Left lung (tissue), 10 donors: Measurements from ENCODE around the gene APIP. TPM values are rescaled to one million over a fixed set of nuclear protein-coding genes. Genes with fewer than 3 reads are reported as not detected.
A peak's percentile ranks its signal among the peaks of the same experiment; 100 is the strongest.

Source experiments
- ATAC-seq: fragments of 200-7000 bp; cut with Tn5 transposase; one replicate; pipeline ENCODE4 v1.9.1; 2020; ENCODE audit warnings: moderate library complexity
- DNase-seq, 4 donors: peaks; one replicate each; pipeline ENCODE4 v3.0.0-alpha.2; 2013 to 2020
- H3K27ac ChIP-seq, 2 donors: fragments of 200-600 bp; sonication (generic) in 1 of 2; one replicate each; pipeline versions ENCODE4 v1.5.0 to v1.8.0; 2020 to 2021
- H3K27me3 ChIP-seq, 2 donors: fragments of 200-600 bp; sonication (generic) in 1 of 2; one replicate each; pipeline versions ENCODE4 v1.5.0 to v1.8.0; 2020 to 2021
- H3K36me3 ChIP-seq, 2 donors: fragments of 200-600 bp; sonication (generic) in 1 of 2; one replicate each; pipeline versions ENCODE4 v1.5.0 to v1.8.0; 2020 to 2021
- H3K4me1 ChIP-seq, 2 donors: fragments of 200-600 bp; one replicate each; pipeline ENCODE4 v1.8.0; 2021
- H3K4me3 ChIP-seq, 2 donors: fragments of 200-600 bp; sonication (generic) in 1 of 2; one replicate each; pipeline versions ENCODE4 v1.5.0 to v1.8.0; 2020 to 2021; ENCODE audit warnings: mild to moderate bottlenecking in 1 of 2
- H3K9me3 ChIP-seq, 2 donors: fragments of 200-600 bp; sonication (generic) in 1 of 2; one replicate each; pipeline versions ENCODE4 v1.5.0 to v1.8.0; 2020 to 2021
- intact Hi-C, 2 donors: fragments of 100-400 bp; cut with DNase I; formaldehyde crosslinking; loops; one replicate each; pipeline versions ENCODE4 v1.11.2 to v1.14.2; 2022
- polyA plus RNA-seq, 6 donors: library from polyadenylated mRNA; unstranded; fragments of 120-200 nt; gene quantifications; one replicate each; pipeline ENCODE4 v1.2.1, GENCODE V29; 2013; ENCODE audit not compliant: insufficient read length in 6 of 6
- total RNA-seq, 2 donors: library from RNA; stranded (reverse); fragmentation: NEBNext Ultra II Directional; extraction: Animal tissue kit (Norgen Biotek cat#: 25700); gene quantifications; one replicate each; pipeline ENCODE4 v1.2.1, GENCODE V29; 2021
- TF ChIP-seq, protein P1 (sequence below), 2 donors: fragments of 200-600 bp; sonication (generic) in 1 of 2; IDR thresholded peaks; one replicate each; pipeline versions ENCODE4 v1.5.0 to v1.8.0; 2021; ENCODE audit warnings: antibody characterized with exemption in 2 of 2
- donor health status: DM: no; HTN: yes; CAD: no.
- donor health status: DM: no; HTN: no; CAD: no.

APIP gene
- total and polyA plus RNA-seq, 8 donors: 26.4 to 50.4 (median 35.4) TPM

GRCh38 chr11:34938611-34939010, 22.4 kb upstream of the APIP start:
- TF ChIP-seq, protein P1, sequence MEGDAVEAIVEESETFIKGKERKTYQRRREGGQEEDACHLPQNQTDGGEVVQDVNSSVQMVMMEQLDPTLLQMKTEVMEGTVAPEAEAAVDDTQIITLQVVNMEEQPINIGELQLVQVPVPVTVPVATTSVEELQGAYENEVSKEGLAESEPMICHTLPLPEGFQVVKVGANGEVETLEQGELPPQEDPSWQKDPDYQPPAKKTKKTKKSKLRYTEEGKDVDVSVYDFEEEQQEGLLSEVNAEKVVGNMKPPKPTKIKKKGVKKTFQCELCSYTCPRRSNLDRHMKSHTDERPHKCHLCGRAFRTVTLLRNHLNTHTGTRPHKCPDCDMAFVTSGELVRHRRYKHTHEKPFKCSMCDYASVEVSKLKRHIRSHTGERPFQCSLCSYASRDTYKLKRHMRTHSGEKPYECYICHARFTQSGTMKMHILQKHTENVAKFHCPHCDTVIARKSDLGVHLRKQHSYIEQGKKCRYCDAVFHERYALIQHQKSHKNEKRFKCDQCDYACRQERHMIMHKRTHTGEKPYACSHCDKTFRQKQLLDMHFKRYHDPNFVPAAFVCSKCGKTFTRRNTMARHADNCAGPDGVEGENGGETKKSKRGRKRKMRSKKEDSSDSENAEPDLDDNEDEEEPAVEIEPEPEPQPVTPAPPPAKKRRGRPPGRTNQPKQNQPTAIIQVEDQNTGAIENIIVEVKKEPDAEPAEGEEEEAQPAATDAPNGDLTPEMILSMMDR (IDR thresholded peaks at IDR 0.05): no peak
- ATAC-seq: no peak
- no peaks in the 10 kb centered on the region for H3K9me3 ChIP-seq
- H3K36me3 ChIP-seq: peaks cover 0 to 5% of the 10 kb centered on the region in 2 donors
- no peak overlapping the region for H3K27ac ChIP-seq
- intact Hi-C loops: no loop called here
- DNase-seq: no peak
- no peaks in the 10 kb centered on the region for H3K27me3 ChIP-seq
- no peak overlapping the region for H3K4me3 ChIP-seq
- no peaks in the 10 kb centered on the region for H3K4me1 ChIP-seq

GRCh38 chr11:34936945-34937629, 20.9 kb upstream of the APIP start:
- Histone ChIP-seq H3K4me3 (no peak overlapping the region), H3K4me1 (no peaks in the 10 kb centered on the region), H3K36me3 (peaks cover 0 to 20% of the 10 kb centered on the region in 2 donors), H3K27ac (no peak overlapping the region), H3K27me3 (no peaks in the 10 kb centered on the region), H3K9me3 (no peaks in the 10 kb centered on the region)
- DNase-seq: no peak
- TF ChIP-seq, protein P1 (IDR thresholded peaks at IDR 0.05): no peak
- ATAC-seq: no peak
- intact Hi-C loops: no loop called here

DNA sequence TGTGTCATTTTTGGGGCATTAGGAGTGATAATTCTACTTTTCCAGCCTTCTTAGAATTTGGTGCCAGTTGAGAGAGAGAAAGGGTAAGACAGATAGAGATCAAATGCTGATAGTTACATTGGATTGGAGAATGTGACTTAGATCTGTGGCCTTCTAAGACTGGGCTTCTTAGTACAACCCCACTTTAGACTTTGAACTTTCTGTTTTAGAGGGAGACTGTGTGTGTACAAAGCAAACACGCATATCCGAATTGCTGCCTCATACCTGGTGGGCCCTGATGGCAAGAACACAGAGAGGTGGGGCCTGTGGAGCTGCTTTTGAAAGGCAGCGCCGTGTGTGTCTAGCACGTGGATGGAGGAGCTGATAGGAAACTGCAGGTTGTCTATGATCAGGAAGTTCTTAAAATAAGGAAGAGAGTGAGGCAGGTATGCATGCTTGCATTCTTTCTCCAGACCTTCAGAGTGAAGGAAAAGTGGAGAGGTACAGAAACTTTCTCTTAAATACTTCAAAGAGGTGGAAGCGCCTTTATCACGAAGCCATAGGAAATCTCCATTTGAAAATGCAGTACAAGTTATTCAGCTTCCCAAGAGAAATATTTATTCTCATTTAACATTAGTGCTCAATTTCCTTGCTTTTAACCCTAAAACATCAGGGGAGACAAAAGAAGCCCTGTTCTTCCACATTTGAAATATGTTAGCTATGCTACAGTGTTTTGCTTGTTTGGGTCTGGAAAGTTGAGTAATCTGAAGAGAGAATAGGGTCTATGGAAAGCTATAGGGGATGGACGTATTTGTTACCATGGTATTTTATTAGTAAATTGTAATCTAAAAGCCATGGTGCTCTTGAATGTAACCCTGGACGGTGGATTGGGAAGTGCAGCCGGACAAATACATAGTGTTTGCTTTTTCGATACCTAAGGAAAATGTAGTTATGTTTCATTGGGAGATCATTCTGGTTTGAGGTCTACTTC, 13.9 kb upstream of the APIP start:
- peak; percentile 57 for ATAC-seq
- Histone ChIP-seq H3K4me3 (no peak overlapping the region), H3K27me3 (no peaks in the 10 kb centered on the region), H3K9me3 (no peaks in the 10 kb centered on the region), H3K4me1 (peaks cover 10 to 39% of the 10 kb centered on the region in 2 donors), H3K36me3 (peaks cover 0 to 15% of the 10 kb centered on the region in 2 donors), H3K27ac (no peak overlapping the region)
- TF ChIP-seq, protein P1 (IDR thresholded peaks at IDR 0.05): no peak
- intact Hi-C loops: loop anchor here in 1 of 2 donors (10.0 kb wide), 1 partner anchor 465 kb away; no protein-coding TSS in a partner anchor
- no peak for DNase-seq

DNA sequence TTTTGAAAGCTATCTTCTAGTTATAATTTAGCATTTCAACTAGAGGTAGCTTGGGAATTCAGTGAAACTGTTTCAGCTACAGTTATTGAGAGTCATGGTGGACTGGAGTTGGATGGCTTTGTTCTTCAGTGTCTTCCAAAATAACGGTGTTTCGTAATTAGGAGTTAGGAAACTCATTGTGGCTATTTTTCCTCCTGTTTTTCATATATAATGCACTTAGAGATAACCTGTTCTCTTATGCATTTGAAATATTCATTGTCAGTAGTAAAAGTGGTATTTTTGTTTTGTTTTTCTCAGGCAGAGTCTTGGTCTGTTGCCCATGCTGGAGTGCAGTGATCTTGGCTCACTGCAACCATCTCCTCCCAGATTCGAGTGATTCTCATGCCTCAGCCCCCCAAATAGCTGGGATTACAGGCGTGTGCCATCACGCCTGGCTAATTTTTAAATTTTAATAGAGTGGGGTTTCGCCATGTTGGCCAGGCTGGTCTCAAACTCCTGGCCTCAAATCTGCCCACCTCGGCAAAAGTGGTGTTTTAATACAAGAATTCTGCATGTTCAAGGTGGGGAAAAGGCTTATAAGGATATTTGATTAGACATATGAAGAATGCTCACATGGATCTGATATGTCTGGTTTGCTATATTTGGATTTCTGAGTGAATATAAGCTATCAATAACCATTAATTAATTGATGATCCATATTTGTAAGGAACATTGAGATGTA, 12.9 kb upstream of the APIP start:
- peaks cover 10 to 48% of the 10 kb centered on the region in 2 donors for H3K4me1 ChIP-seq
- DNase-seq: no peak
- no peak overlapping the region for H3K4me3 ChIP-seq
- H3K27ac ChIP-seq: no peak overlapping the region
- H3K27me3 ChIP-seq: no peaks in the 10 kb centered on the region
- no peak for ATAC-seq
- TF ChIP-seq, protein P1 (IDR thresholded peaks at IDR 0.05): no peak
- intact Hi-C loops: loop anchor here in 1 of 2 donors (10.0 kb wide), 1 partner anchor 466 kb away; no protein-coding TSS in a partner anchor
- H3K9me3 ChIP-seq: no peaks in the 10 kb centered on the region
- H3K36me3 ChIP-seq: peaks cover 0 to 15% of the 10 kb centered on the region in 2 donors
